GM10266 (cell line): ENCODE results near the gene MRFAP1L1.
"Not testable (repeated sequence)": the region's sequence is repeated elsewhere in the genome, so short reads cannot be mapped to it uniquely, and the experiment has no call there.

ENCODE experiments used
- DNase-seq: peaks from one replicate; pipeline ENCODE4 v3.0.0; 2012; ENCODE audit errors: extremely low spot score
- CTCF ChIP-seq: IDR thresholded peaks from 2 replicates; pipeline ENCODE4 v1.5.1; 2012; ENCODE audit warnings: mild to moderate bottlenecking, low read depth; ENCODE audit not compliant: control insufficient read depth, insufficient read depth; ENCODE audit errors: missing control alignments

The MRFAP1L1 gene

GRCh38 chr4:6727943-6728250, 18.2 kb upstream of the MRFAP1L1 start:
- TF ChIP-seq CTCF = no peak
- DNase-seq = no peak

- DNase-seq = no peak
- TF ChIP-seq CTCF = no peak
These were observed 17.6 kb upstream of the MRFAP1L1 start for GRCh38 chr4:6727081-6727942.

- DNase-seq = not testable (repeated sequence)
These were observed 15.8 kb upstream of the MRFAP1L1 start for GRCh38 chr4:6725427-6725961.

GRCh38 chr4:6724421-6725111, 14.9 kb upstream of the MRFAP1L1 start:
- no peak for TF ChIP-seq CTCF
- DNase-seq = no peak

- TF ChIP-seq CTCF = no peak
These were observed 14.2 kb upstream of the MRFAP1L1 start for GRCh38 chr4:6723851-6724250.

GRCh38 chr4:6722891-6723290, 13.2 kb upstream of the MRFAP1L1 start:
- no peak for DNase-seq
- TF ChIP-seq CTCF = no peak

More at GRCh38 chr4:6723851-6724250, 14.2 kb upstream of the MRFAP1L1 start:
- no peak for DNase-seq

- no peak for TF ChIP-seq CTCF
- DNase-seq = no peak
These were observed 11.5 kb upstream of the MRFAP1L1 start for GRCh38 chr4:6721121-6721520.
